Gastroesophageal sphincter (tissue), 4 donors: ENCODE data around the gene ACAD11. TPM values are rescaled to one million over a fixed set of nuclear protein-coding genes. Genes with fewer than 3 reads are reported as not detected.
A peak's percentile ranks its signal among the peaks of the same experiment; 100 is the strongest.

ENCODE experiments used
- ATAC-seq: fragments of 150-250 bp; one replicate; pipeline ENCODE4 v1.9.1; 2016; ENCODE audit warnings: mild to moderate bottlenecking, moderate library complexity
- H3K27ac ChIP-seq, 4 donors: fragments of 200-600 bp; sonication (generic) in 3 of 4; 1 replicate in 3 of 4; 2 replicates in 1 of 4; pipeline ENCODE4 v1.5.1; 2016 to 2019
- H3K27me3 ChIP-seq: fragments of 200-600 bp; sonication (generic); one replicate; pipeline ENCODE4 v1.5.1; 2019
- H3K36me3 ChIP-seq, 2 donors: fragments of 200-600 bp; sonication (generic); one replicate each; pipeline ENCODE4 v1.5.1; 2019; ENCODE audit warnings: control low read depth in 1 of 2
- H3K4me1 ChIP-seq, 3 donors: fragments of 200-600 bp; sonication (generic); 1 replicate in 2 of 3; 2 replicates in 1 of 3; pipeline ENCODE4 v1.5.1; 2016 to 2019; ENCODE audit warnings: control low read depth in 2 of 3
- H3K4me3 ChIP-seq, 2 donors: fragments of 200-600 bp; sonication (generic); one replicate each; pipeline ENCODE4 v1.5.1; 2019; ENCODE audit warnings: mild to moderate bottlenecking in 1 of 2, moderate library complexity in 1 of 2
- H3K9me3 ChIP-seq, 3 donors: fragments of 200-600 bp; sonication (generic); one replicate each; pipeline ENCODE4 v1.5.1; 2017 to 2019; ENCODE audit warnings: control low read depth in 2 of 3
- CTCF ChIP-seq, 4 experiments: fragments of 200-600 bp in 2 of 4; fragments of 450-650 bp in 2 of 4; sonication (generic) in 1 of 4; IDR thresholded peaks; one replicate each; pipeline ENCODE4 v1.5.1; 2017 to 2019; ENCODE audit warnings: antibody characterized with exemption in 4 of 4, mild to moderate bottlenecking in 2 of 4, moderate library complexity in 2 of 4
- EP300 ChIP-seq: sonication (generic); formaldehyde crosslinking; IDR thresholded peaks from one replicate; pipeline ENCODE4 v1.6.1; 2017; ENCODE audit warnings: antibody characterized with exemption, mild to moderate bottlenecking
- POLR2A ChIP-seq, 2 donors: fragments of 450-650 bp; IDR thresholded peaks; one replicate each; pipeline ENCODE4 v1.6.1; 2017; ENCODE audit warnings: antibody characterized with exemption in 2 of 2, mild to moderate bottlenecking in 2 of 2, moderate library complexity in 1 of 2
- POLR2AphosphoS5 ChIP-seq: sonication (generic); formaldehyde crosslinking; IDR thresholded peaks from one replicate; pipeline ENCODE4 v1.6.1; 2017; ENCODE audit warnings: antibody characterized with exemption
- whole genome bisulfite sequencing, 2 donors: methylation state at CpG; one replicate each; pipeline ENCODE4 v1.1.5; 2018; ENCODE audit warnings: low coverage in 1 of 2; 5-methylcytosine and 5-hydroxymethylcytosine counted together
- total RNA-seq, 4 donors: library from RNA; depleted of rRNA; stranded (reverse); fragments of >200 nt; gene quantifications; one replicate each; pipeline ENCODE4 v1.1.0, GENCODE V29; 2016

The ACAD11 gene
- total RNA-seq, 4 donors from 2014 or later = 9.7 to 44.2 (median 21.1) TPM

DNA sequence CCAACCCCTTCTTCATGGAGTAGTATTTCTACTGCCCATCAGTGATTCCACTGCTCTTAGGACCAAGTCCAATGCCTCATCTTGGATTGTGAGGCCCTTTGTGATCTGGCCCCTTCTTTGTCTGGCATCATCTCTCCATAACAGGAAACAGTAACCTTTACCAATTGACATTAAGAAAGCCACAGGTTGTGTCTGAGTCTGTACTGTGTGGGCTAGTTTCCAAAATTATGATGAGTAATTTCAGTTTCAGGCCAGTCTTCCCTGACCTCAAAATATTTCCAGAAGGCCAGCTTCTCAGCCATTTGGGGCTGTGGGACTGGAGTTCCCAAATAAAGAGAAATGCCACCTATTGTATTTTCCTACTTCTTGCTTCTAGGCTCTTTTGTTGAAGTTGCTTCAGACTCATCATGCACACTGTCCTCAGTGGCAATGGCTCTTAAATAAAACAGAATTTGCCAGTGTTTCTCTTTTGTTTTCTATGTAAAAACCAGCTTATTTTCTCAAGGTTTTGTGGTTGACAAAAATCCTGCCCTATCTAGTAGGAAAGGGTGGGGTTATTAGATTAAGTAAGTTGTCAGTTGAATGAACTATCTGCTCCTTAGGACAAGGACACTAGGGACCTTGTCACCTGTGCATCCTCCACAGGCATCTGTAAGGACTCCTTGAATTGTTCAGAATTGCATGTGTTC, 109.6 kb downstream of the ACAD11 start:
- TF ChIP-seq POLR2A (IDR thresholded peaks at IDR 0.05) (no peak), POLR2AphosphoS5 (no peak), CTCF (IDR thresholded peaks at IDR 0.05) (no peak), EP300 (no peak)
- H3K9me3 ChIP-seq = no peaks in the 10 kb centered on the region
- ATAC-seq = no peak
- H3K4me3 ChIP-seq = no peak overlapping the region
- peaks cover 0 to 25% (median 0%) of the 10 kb centered on the region in 3 donors for H3K4me1 ChIP-seq
- H3K27ac ChIP-seq = no peak overlapping the region
- no peaks in the 10 kb centered on the region for H3K27me3 ChIP-seq
- H3K36me3 ChIP-seq = no peaks in the 10 kb centered on the region

GRCh38 chr3:132549169-132549568, 110.4 kb downstream of the ACAD11 start:
- Histone ChIP-seq H3K27ac (no peak overlapping the region), H3K27me3 (no peaks in the 10 kb centered on the region), H3K9me3 (no peaks in the 10 kb centered on the region), H3K4me3 (no peak overlapping the region), H3K36me3 (no peaks in the 10 kb centered on the region), H3K4me1 (peaks cover 0 to 16% (median 0%) of the 10 kb centered on the region in 3 donors)
- no peak for ATAC-seq
- TF ChIP-seq EP300 (no peak), CTCF (IDR thresholded peaks at IDR 0.05) (no peak), POLR2A (IDR thresholded peaks at IDR 0.05) (no peak), POLR2AphosphoS5 (no peak)
- WGBS, 2 donors = 83% methylated on average over 2 of the region's 8 CpGs; no CpG with 5 or more reads in 1 of the 2 donors

GRCh38 chr3:132545471-132545870, 114.1 kb downstream of the ACAD11 start:
- peaks cover 0 to 12% of the 10 kb centered on the region in 2 donors for H3K36me3 ChIP-seq
- H3K4me1 ChIP-seq = peaks cover 0 to 9% (median 2%) of the 10 kb centered on the region in 3 donors
- 67% methylated on average over 3 of the region's 3 CpGs; no CpG with 5 or more reads in 1 of the 2 donors for WGBS, 2 donors
- no peak overlapping the region for H3K27ac ChIP-seq
- H3K9me3 ChIP-seq = no peaks in the 10 kb centered on the region
- TF ChIP-seq POLR2AphosphoS5 (no peak), EP300 (no peak), CTCF (IDR thresholded peaks at IDR 0.05) (no peak), POLR2A (IDR thresholded peaks at IDR 0.05) (no peak)
- peak; percentile 42 for ATAC-seq
- no peak overlapping the region for H3K4me3 ChIP-seq
- no peaks in the 10 kb centered on the region for H3K27me3 ChIP-seq

DNA sequence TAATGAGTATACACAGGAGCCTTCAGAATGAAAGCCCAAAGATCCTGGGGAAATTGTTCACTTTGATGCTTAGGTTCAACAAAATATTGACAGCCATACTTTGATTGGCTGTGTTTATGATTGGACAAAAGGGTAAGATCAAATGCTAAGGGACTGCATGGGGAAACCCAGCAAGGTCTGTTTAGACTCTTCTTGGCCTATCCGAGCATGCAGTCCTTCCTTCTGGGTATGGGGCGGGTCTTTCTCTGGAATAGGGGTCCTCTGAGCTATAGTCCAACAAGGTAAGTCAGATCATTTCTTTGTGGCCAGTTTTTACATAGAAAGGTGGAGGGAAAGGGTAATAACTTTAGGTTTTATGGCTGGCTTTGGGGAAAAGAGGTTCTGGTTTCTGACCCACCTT, 115.5 kb downstream of the ACAD11 start:
- no peak for ATAC-seq
- H3K36me3 ChIP-seq = peaks cover 0 to 25% of the 10 kb centered on the region in 2 donors
- H3K4me3 ChIP-seq = no peak overlapping the region
- H3K4me1 ChIP-seq = peaks cover 0 to 2% (median 0%) of the 10 kb centered on the region in 3 donors
- TF ChIP-seq CTCF (IDR thresholded peaks at IDR 0.05) (no peak), EP300 (no peak), POLR2A (IDR thresholded peaks at IDR 0.05) (no peak), POLR2AphosphoS5 (no peak)
- 100% methylated on average over 2 of the region's 2 CpGs; no CpG with 5 or more reads in 1 of the 2 donors for WGBS, 2 donors
- H3K9me3 ChIP-seq = no peaks in the 10 kb centered on the region
- H3K27ac ChIP-seq = no peak overlapping the region
- H3K27me3 ChIP-seq = no peaks in the 10 kb centered on the region
